Activated effector memory CD4-positive, alpha-beta T cell treated with anti-CD3 and anti-CD28 coated beads, Interleukin-2, amount 50 U/mL, for 16 hours (primary cell): Measurements from ENCODE around the gene ATP6AP2.

Experiments
- DNase-seq: peaks from one replicate; pipeline ENCODE4 v3.0.0-alpha.2; 2020

The ATP6AP2 gene

GRCh38 chrX:40646489-40647306 is 65.9 kb downstream of the ATP6AP2 start:
- peak; percentile 75 for DNase-seq

- peak; percentile 96 for DNase-seq
These were observed 66.8 kb downstream of the ATP6AP2 start, which contains the start of gene CXorf38 for GRCh38 chrX:40647307-40648197. Gene CXorf38 (minus strand): TSS chrX:40647561. CDS start chrX:40647520, 41 bp downstream.

- DNase-seq, result peak; percentile 87
These were observed 71.0 kb downstream of the ATP6AP2 start for GRCh38 chrX:40651620-40652223.

DNA sequence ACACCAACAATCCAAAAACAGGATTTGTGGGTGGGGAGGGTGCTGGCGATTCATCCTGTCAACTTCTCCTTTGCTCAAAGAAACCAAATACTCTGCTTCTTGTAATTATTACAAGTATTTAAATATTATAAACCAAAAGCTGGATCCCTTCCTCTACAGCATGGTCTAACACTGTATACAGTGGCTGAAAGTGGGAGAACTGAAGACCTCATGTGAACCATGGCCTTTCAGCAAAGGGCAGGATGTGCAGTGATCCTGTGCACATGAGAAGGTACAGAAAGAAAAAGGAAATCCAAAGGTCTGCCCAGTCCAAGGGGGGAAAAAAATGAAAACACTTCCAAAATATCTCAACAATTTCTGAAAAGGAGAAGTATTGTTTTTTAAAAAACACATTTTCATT is 71.9 kb downstream of the ATP6AP2 start:
- no peak for DNase-seq

DNA sequence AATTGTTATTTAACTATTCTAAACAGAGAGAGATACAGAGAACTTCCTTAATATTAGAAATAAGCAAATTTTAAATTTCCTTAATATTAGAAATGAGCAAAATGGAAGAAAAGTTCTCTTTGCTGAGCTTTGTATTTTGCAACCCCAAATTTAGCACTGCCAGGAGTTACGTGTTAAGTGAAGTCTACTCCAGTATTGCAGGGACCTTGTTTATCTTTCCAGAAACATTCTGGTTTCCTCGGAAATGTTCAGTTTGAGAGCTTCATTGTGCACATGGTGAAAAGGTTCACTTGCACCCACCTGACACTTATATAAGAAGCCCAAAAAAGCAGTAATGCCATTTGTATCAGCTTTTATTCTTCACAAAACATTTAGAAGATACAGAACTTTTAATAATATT is 72.8 kb downstream of the ATP6AP2 start:
- DNase-seq, result no peak
